CD4-positive, alpha-beta T cell treated with Interleukin-2 at 100 ng/mL for 4 hours (primary cell): ENCODE measurements around the gene ABCF1.
A peak's percentile ranks its signal among the peaks of the same experiment; 100 is the strongest.

ENCODE experiments used
- DNase-seq: peaks from one replicate; pipeline ENCODE4 v3.0.0-alpha.2; 2020; ENCODE audit warnings: low spot score

The ABCF1 gene

GRCh38 chr6:30557683-30557981, 13.6 kb upstream of the ABCF1 start:
- DNase-seq: no peak

GRCh38 chr6:30560930-30561329, 10.3 kb upstream of the ABCF1 start:
- no peak for DNase-seq

GRCh38 chr6:30562470-30563425, 8.5 kb upstream of the ABCF1 start:
- DNase-seq: no peak

- no peak for DNase-seq
These were observed 7.1 kb upstream of the ABCF1 start for GRCh38 chr6:30564114-30564513.

- DNase-seq: no peak
These were observed 5.5 kb upstream of the ABCF1 start for GRCh38 chr6:30565772-30566171.

DNA sequence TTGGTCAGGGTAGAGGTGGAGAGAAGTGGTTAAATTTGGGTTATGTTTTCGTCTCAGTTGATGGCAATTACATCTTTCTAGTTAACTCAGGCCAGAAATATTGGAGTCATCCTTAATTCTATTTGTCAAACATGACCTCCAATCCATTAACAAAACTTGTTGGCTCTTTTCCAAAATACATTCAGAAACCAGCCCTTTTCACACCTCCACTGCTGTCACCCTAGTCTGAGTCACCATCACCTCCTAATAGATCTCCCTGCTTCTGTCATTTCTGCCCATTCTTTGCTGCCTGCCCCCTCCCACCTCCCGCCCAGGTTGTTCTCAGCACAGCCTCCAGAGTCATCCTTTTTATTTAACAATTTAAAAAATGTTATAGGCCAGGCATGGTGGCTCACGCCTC, 3.0 kb upstream of the ABCF1 start:
- peak; percentile 70 for DNase-seq

DNA sequence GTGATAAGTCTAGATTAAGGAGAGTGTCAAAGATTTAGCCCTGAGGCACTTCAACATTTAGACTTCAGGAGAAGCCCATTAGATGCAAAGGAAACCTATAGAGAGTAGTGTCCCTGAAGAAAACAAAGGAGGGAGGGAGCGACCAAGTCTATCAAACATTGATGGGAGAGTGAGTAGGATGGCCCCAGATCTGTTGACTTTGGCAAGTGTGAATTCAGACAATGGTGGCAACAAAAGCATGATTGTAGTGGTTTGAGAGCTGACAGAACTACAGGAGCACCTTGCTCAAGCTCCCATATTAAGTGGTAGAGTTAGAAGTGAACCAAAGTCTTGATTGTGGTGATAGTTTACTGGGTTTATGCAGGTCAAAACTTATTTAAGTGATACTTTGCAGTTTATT, 979 bp upstream of the ABCF1 start:
- no peak for DNase-seq

- no peak for DNase-seq
These were observed 535 bp upstream of the ABCF1 start for GRCh38 chr6:30570740-30571074.

- no peak for DNase-seq
These were observed 480 bp downstream of the ABCF1 start for GRCh38 chr6:30571762-30572082.

DNA sequence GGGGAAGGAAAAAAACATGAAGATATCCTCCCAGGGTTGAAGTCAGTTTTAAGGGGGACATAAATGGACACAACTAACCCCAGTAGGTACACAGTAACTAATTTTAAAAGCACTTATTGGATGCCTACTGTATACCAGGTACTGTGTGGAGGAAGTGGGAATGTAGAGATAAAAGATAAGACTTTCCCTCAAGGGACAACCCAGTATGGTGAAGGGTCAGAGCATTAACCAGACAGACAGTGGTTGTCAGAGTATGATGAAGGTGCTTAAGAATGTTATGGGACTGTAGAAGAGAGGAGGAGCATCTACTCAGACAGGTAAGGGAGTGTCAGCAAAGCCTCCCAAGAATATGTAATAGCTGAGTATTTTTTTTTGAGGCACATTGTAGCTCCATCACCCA, 906 bp downstream of the ABCF1 start:
- DNase-seq: no peak

DNA sequence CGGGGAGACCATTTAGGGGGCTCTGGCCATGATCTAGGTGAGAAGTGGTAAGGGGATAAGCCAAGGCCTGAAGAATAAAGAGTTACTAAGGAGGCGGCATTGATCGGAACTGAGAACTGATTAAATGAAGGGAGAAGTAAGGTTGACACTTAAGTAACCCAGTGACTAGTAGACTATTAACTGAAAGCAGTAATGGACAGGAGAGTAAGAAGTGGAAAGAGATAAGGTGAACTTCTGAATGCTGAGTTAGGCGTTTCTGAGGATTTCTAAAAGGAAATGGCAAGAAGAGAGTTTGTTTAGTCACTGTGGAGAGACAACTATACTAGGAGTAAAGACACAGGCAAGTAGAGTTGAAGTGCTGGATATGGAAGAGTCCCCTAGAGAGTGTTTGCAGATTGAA, 1.9 kb downstream of the ABCF1 start:
- DNase-seq: no peak

GRCh38 chr6:30578051-30578450, 6.8 kb downstream of the ABCF1 start:
- no peak for DNase-seq

DNA sequence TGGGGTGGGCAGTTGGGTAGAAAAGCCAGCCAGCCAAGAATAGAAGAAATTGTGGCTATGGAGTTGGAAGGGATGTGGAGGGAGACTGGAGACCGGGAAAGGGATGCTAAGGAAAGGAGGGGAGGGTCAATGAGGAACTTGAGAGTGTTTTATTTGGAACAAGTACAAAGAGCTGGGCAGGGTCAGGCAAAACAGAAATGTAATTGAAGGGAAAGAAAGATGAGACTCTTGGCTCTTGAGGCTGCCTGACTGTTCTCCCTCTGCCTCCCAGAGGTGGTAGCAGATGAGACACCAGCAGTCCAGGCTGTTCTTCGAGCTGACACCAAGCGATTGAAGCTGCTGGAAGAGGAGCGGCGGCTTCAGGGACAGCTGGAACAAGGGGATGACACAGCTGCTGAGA, 12.7 kb downstream of the ABCF1 start:
- DNase-seq: no peak

DNA sequence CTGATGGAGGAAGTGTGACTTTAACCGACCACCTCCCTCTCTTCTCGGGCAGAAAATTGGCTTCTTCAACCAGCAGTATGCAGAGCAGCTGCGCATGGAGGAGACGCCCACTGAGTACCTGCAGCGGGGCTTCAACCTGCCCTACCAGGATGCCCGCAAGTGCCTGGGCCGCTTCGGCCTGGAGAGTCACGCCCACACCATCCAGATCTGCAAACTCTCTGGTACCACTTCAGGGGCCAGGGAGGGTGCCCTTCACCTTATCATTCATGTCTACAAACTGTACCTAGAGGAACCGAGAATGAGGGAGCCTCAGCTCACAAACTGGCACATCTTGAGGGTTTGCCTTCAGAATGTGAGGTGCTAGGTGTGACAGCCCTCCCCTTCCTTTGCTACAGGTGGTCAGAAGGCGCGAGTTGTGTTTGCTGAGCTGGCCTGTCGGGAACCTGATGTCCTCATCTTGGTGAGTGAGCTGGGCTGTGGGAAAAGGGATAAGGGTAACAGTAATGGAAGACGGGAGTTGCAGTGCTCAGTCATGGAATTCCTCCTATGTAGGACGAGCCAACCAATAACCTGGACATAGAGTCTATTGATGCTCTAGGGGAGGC, 18.6 kb downstream of the ABCF1 start:
- DNase-seq: no peak

DNA sequence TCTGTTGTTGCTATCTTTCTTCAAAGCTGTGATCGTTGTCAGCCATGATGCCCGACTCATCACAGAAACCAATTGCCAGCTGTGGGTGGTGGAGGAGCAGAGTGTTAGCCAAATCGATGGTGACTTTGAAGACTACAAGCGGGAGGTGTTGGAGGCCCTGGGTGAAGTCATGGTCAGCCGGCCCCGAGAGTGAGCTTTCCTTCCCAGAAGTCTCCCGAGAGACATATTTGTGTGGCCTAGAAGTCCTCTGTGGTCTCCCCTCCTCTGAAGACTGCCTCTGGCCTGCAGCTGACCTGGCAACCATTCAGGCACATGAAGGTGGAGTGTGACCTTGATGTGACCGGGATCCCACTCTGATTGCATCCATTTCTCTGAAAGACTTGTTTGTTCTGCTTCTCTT, 19.3 kb downstream of the ABCF1 start:
- no peak for DNase-seq

- DNase-seq: no peak
These were observed 19.8 kb downstream of the ABCF1 start for GRCh38 chr6:30591008-30591407.

GRCh38 chr6:30592287-30592686, 21.0 kb downstream of the ABCF1 start:
- no peak for DNase-seq

DNA sequence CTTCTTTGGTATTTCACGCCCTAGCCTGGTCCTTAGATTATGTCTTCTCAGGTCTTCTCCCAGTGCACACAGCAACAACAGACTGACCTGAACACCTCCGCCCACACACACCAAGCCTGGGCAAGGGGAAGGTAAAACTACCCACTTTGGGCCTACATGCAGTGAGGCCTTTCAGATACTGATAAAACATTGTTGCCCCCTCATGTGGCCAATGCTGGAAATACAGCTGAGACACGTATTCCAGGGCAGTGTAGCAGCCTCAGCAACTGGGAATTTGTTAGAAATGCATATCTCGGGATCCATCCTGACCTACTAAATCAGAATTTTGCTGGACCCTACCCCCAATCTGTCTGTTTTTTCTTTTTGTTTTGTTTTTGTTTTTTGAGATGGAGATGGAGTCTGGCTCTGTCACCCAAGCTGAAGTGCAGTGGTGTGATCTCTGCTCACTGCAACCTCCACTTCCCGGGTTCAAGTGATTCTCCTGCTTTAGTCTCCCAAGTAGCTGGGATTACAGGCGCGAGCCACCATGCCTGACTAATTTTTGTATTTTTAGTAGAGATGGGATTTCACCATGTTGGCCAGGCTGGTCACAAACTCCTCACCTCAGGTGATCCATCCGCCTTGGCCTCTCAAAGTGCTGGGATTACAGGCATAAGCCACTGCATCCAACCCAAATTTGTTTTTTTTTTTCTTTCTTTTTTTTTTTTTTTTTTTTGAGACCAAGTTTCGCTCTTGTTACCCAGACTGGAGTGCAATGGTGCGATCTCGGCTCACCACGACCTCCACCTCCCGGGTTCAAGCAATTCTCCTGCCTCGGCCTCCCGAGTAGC, 26.3 kb downstream of the ABCF1 start:
- peak; percentile 85 for DNase-seq

DNA sequence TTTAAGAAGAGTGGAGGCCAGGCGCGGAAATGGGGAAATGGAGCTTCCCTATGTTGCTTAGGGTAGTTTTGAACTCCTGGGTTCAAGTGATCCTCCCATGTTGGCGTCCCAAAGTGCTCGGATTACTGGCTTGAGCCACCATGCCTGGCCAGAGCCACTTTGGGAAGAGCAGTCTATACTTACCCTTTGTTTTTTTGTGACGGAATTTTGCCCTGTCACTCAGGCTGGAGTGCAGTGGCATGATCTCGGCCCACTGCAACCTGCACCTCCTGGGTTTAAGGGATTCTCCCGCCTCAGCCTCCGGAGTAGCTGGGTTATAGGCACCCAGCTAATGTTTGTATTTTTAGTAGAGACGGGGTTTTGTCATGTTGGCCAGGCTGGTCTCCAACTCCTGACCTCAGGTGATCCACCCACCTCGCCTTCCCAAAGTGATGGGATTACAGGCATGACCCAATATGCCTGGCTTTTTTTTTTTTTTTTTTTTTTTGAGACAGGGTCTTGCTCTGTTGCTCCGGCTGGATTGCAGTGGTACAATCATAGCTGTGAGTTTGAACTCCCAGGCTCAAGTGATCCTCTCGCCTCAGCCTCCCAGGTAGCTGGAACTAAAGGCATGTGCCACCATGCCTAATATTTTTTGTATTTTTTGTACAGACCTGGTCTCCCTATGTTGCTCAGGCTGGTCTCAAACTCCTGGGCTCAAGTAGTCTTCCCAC, 27.8 kb downstream of the ABCF1 start:
- DNase-seq: no peak

GRCh38 chr6:30599625-30600324, 28.5 kb downstream of the ABCF1 start:
- DNase-seq: no peak

DNA sequence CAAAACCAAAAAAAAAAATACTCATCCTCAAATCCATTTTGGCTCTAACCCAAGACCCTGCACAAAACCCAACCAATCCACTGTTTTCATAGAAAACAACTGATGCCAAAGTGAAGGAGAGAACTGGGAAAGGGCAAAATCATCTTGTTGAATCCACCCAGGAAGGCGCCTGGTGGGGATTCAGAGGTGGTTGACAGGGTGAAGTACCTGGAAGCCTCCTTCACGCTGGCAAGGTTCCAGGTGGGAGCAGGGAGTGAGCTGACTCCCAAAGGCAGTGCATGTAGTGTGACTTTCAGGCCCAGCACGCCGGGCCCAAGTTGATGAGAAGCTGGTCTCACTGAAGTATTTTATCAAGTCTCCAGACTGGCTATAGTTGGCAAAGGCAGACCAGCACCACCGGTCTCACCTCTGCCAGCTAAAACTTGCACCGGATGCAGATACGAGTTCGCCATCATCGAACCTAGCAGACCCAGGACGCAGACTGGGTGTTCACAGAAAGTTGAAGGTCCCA, 29.3 kb downstream of the ABCF1 start:
- no peak for DNase-seq

GRCh38 chr6:30601436-30601814, 30.2 kb downstream of the ABCF1 start:
- no peak for DNase-seq
